ENCODE results near the gene ABCC5.

DNA sequence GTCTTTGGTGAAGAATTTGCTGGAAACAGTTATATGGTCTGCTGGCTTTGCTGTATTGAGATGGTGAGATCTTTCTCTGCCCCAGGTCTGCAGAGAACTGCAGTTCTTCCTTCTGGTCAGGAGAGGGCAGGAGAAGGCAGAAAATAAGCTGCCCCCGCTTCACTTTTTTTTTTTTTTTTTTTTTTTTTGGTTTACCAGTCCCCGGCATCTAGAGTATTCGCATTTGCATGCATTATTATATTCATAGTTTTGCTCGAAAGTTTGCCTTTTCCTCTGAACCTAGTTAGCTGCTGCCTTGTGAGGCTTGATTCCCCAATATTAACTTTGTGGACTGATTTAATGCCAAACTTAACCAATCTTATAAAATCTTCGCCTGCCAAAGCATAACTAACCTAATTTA is 122.4 kb downstream of the ABCC5 start:
- TF ChIP-seq, protein P1, sequence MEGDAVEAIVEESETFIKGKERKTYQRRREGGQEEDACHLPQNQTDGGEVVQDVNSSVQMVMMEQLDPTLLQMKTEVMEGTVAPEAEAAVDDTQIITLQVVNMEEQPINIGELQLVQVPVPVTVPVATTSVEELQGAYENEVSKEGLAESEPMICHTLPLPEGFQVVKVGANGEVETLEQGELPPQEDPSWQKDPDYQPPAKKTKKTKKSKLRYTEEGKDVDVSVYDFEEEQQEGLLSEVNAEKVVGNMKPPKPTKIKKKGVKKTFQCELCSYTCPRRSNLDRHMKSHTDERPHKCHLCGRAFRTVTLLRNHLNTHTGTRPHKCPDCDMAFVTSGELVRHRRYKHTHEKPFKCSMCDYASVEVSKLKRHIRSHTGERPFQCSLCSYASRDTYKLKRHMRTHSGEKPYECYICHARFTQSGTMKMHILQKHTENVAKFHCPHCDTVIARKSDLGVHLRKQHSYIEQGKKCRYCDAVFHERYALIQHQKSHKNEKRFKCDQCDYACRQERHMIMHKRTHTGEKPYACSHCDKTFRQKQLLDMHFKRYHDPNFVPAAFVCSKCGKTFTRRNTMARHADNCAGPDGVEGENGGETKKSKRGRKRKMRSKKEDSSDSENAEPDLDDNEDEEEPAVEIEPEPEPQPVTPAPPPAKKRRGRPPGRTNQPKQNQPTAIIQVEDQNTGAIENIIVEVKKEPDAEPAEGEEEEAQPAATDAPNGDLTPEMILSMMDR (IDR thresholded peaks at IDR 0.05), result peak; percentile 40 to 55 (median 41)
- TF ChIP-seq POLR2A (IDR thresholded peaks at IDR 0.05), result no peak

All from vagina (tissue), 2 donors.